HEK293 (cell line): Measurements from ENCODE around the gene C2orf72.

Experiments used
- CTCF ChIA-PET: fragments of 350-600 bp; formaldehyde crosslinking; extraction: SDS; loops from one replicate; lab custom pipeline; 2021; ENCODE audit warnings: antibody characterized with exemption; lab: Yijun Ruan, JAX
- POLR2A ChIA-PET: fragments of 300-600 bp; formaldehyde crosslinking; extraction: SDS; loops from one replicate; lab custom pipeline; 2020; ENCODE audit warnings: antibody characterized with exemption, inconsistent platforms; lab: Yijun Ruan, JAX
- H3K27ac ChIP-seq: fragments of 200-500 bp; sonication (Bioruptor generic); 2 replicates; pipeline ENCODE4 v1.5.1; 2014; ENCODE audit warnings: low read depth, low read length, control low read depth, inconsistent platforms; ENCODE audit errors: extremely low read depth
- H3K36me3 ChIP-seq, 2 experiments: fragments of 200-500 bp in 1 of 2; sonication (Bioruptor generic) in 1 of 2; 1 replicate in 1 of 2; 2 replicates in 1 of 2; pipeline ENCODE4 v1.5.1; 2014 to 2017; ENCODE audit warnings: inconsistent platforms in 2 of 2, low read length in 2 of 2; ENCODE audit not compliant: control insufficient read depth in 2 of 2, insufficient read depth in 1 of 2
- H3K4me1 ChIP-seq: fragments of 200-500 bp; sonication (Bioruptor generic); 2 replicates; pipeline ENCODE4 v1.5.1; 2014; ENCODE audit warnings: mild to moderate bottlenecking, low read length, inconsistent platforms; ENCODE audit not compliant: control insufficient read depth, insufficient read depth
- H3K4me3 ChIP-seq: 2 replicates; pipeline ENCODE4 v1.5.1; 2011; ENCODE audit warnings: low read depth, mild to moderate bottlenecking, control low read depth, low read length, moderate library complexity
- H3K9me3 ChIP-seq: fragments of 200-500 bp; sonication (Bioruptor generic); 2 replicates; pipeline ENCODE4 v1.5.1; 2014; ENCODE audit warnings: low read depth, low read length, inconsistent platforms; ENCODE audit not compliant: control insufficient read depth, insufficient read depth
- FEZF1 ChIP-seq: fragments of 450-650 bp; formaldehyde crosslinking; IDR thresholded peaks from 2 replicates; pipeline ENCODE4 v1.5.1; 2016; ENCODE audit warnings: missing biosample characterization, missing genetic modification characterization
- KLF17 ChIP-seq: fragments of 450-650 bp; formaldehyde crosslinking; IDR thresholded peaks from 2 replicates; pipeline ENCODE4 v1.5.1; 2016; ENCODE audit warnings: missing biosample characterization, missing genetic modification characterization
- MYNN ChIP-seq: fragments of 450-650 bp; formaldehyde crosslinking; IDR thresholded peaks from 2 replicates; pipeline ENCODE4 v1.5.1; 2016; ENCODE audit warnings: missing biosample characterization, missing genetic modification characterization, borderline replicate concordance
- SALL2 ChIP-seq: fragments of 450-650 bp; formaldehyde crosslinking; IDR thresholded peaks from 2 replicates; pipeline ENCODE4 v1.5.0; 2017; ENCODE audit warnings: missing biosample characterization, mild to moderate bottlenecking, missing genetic modification characterization, borderline replicate concordance
- SP3 ChIP-seq: fragments of 450-650 bp; formaldehyde crosslinking; IDR thresholded peaks from 2 replicates; pipeline ENCODE4 v1.5.1; 2016; ENCODE audit warnings: missing biosample characterization, missing genetic modification characterization
- YY2 ChIP-seq: fragments of 450-650 bp; formaldehyde crosslinking; IDR thresholded peaks from 2 replicates; pipeline ENCODE4 v1.5.1; 2016; ENCODE audit warnings: missing biosample characterization, missing genetic modification characterization
- ZBTB7A ChIP-seq: fragments of 450-650 bp; formaldehyde crosslinking; IDR thresholded peaks from 2 replicates; pipeline ENCODE4 v1.5.1; 2016; ENCODE audit warnings: low read depth, missing biosample characterization, missing genetic modification characterization
- ZFHX2 ChIP-seq: fragments of 450-650 bp; formaldehyde crosslinking; conservative IDR thresholded peaks from 2 replicates; pipeline ENCODE4 v1.5.1; 2016; ENCODE audit warnings: missing biosample characterization, missing genetic modification characterization
- ZNF140 ChIP-seq: fragments of 450-650 bp; formaldehyde crosslinking; IDR thresholded peaks from 2 replicates; pipeline ENCODE4 v1.5.1; 2016; ENCODE audit warnings: missing biosample characterization, missing genetic modification characterization
- ZNF157 ChIP-seq: fragments of 450-650 bp; formaldehyde crosslinking; IDR thresholded peaks from 2 replicates; pipeline ENCODE4 v1.5.1; 2016; ENCODE audit warnings: missing biosample characterization, missing genetic modification characterization
- ZNF202 ChIP-seq: fragments of 450-650 bp; formaldehyde crosslinking; IDR thresholded peaks from 2 replicates; pipeline ENCODE4 v1.5.1; 2016; ENCODE audit warnings: missing biosample characterization, missing genetic modification characterization, borderline replicate concordance
- ZNF221 ChIP-seq: fragments of 450-650 bp; formaldehyde crosslinking; IDR thresholded peaks from 2 replicates; pipeline ENCODE4 v1.5.1; 2017; ENCODE audit warnings: missing biosample characterization, missing genetic modification characterization, borderline replicate concordance
- ZNF239 ChIP-seq: fragments of 450-650 bp; formaldehyde crosslinking; IDR thresholded peaks from 2 replicates; pipeline ENCODE4 v1.5.1; 2016; ENCODE audit warnings: missing biosample characterization, missing genetic modification characterization
- ZNF354C ChIP-seq: fragments of 450-650 bp; formaldehyde crosslinking; IDR thresholded peaks from 2 replicates; pipeline ENCODE4 v1.5.1; 2016; ENCODE audit warnings: missing biosample characterization, missing genetic modification characterization, low read depth, borderline replicate concordance
- ZNF398 ChIP-seq: fragments of 450-650 bp; formaldehyde crosslinking; IDR thresholded peaks from 2 replicates; pipeline ENCODE4 v1.5.1; 2017; ENCODE audit warnings: missing biosample characterization, missing genetic modification characterization
- ZNF558 ChIP-seq: fragments of 450-650 bp; formaldehyde crosslinking; IDR thresholded peaks from 2 replicates; pipeline ENCODE4 v1.5.1; 2016; ENCODE audit warnings: missing biosample characterization, missing genetic modification characterization
- ZNF624 ChIP-seq: fragments of 450-650 bp; formaldehyde crosslinking; IDR thresholded peaks from 2 replicates; pipeline ENCODE4 v1.5.1; 2017; ENCODE audit warnings: missing biosample characterization, missing genetic modification characterization
- ZNF670 ChIP-seq: fragments of 450-650 bp; formaldehyde crosslinking; IDR thresholded peaks from 2 replicates; pipeline ENCODE4 v1.5.1; 2016; ENCODE audit warnings: missing biosample characterization, missing genetic modification characterization, low read depth
- ZNF701 ChIP-seq: fragments of 450-650 bp; formaldehyde crosslinking; IDR thresholded peaks from 2 replicates; pipeline ENCODE4 v1.5.1; 2016; ENCODE audit warnings: missing biosample characterization, missing genetic modification characterization
- ZNF707 ChIP-seq: fragments of 450-650 bp; formaldehyde crosslinking; IDR thresholded peaks from 2 replicates; pipeline ENCODE4 v1.5.1; 2016; ENCODE audit warnings: missing biosample characterization, missing genetic modification characterization
- TF ChIP-seq, protein P1 (sequence below): fragments of 450-650 bp; formaldehyde crosslinking; IDR thresholded peaks from 2 replicates; pipeline ENCODE4 v1.5.1; 2016; ENCODE audit warnings: missing biosample characterization, missing genetic modification characterization, low read depth

C2orf72 gene

GRCh38 chr2:231012463-231012862, 24.9 kb upstream of the C2orf72 start:
- ChIA-PET POLR2A (no interaction called here), CTCF (interaction anchor here (0.7 kb wide), 1 partner anchor 10 kb away, joined by 3 read pairs; no protein-coding TSS in a partner anchor)
- Histone ChIP-seq H3K27ac (no peak overlapping the region), H3K4me1 (no peaks in the 10 kb centered on the region; the same call in 1 of the 2 replicates), H3K9me3 (no peaks in the 10 kb centered on the region), H3K4me3 (no peak overlapping the region), H3K36me3 (no peaks in the 10 kb centered on the region)
- TF ChIP-seq ZNF558 (tag by site-specific recombination) (no peak), KLF17 (tag by site-specific recombination) (no peak), FEZF1 (tag by site-specific recombination) (no peak), SP3 (tag by site-specific recombination) (no peak), ZNF707 (tag by site-specific recombination) (no peak), ZBTB7A (tag by site-specific recombination) (no peak), ZNF398 (tag by site-specific recombination) (no peak), SALL2 (tag by site-specific recombination) (no peak), ZNF624 (tag by site-specific recombination) (no peak), ZNF221 (no peak), ZNF239 (tag by site-specific recombination) (no peak), ZFHX2 (tag by site-specific recombination) (no peak), ZNF701 (tag by site-specific recombination) (no peak), ZNF670 (tag by site-specific recombination) (no peak), MYNN (tag by site-specific recombination) (no peak)

GRCh38 chr2:231013820-231014219, 23.5 kb upstream of the C2orf72 start:
- CTCF ChIA-PET = interaction anchor here (0.6 to 0.8 kb wide), 2 partner anchors 63 to 165 kb away, joined by 3 read pairs; no protein-coding TSS in a partner anchor

More at GRCh38 chr2:231013820-231014219, 23.5 kb upstream of the C2orf72 start:
- no peaks in the 10 kb centered on the region for H3K36me3 ChIP-seq
- no peak overlapping the region for H3K27ac ChIP-seq
- TF ChIP-seq YY2 (tag by site-specific recombination) (no peak), ZNF202 (tag by site-specific recombination) (no peak), KLF17 (tag by site-specific recombination) (no peak), ZNF354C (no peak), ZNF157 (tag by site-specific recombination) (no peak), ZNF140 (tag by site-specific recombination) (no peak)
- TF ChIP-seq, protein P1, sequence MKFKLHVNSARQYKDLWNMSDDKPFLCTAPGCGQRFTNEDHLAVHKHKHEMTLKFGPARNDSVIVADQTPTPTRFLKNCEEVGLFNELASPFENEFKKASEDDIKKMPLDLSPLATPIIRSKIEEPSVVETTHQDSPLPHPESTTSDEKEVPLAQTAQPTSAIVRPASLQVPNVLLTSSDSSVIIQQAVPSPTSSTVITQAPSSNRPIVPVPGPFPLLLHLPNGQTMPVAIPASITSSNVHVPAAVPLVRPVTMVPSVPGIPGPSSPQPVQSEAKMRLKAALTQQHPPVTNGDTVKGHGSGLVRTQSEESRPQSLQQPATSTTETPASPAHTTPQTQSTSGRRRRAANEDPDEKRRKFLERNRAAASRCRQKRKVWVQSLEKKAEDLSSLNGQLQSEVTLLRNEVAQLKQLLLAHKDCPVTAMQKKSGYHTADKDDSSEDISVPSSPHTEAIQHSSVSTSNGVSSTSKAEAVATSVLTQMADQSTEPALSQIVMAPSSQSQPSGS = no peak
- POLR2A ChIA-PET = no interaction called here
- no peaks in the 10 kb centered on the region for H3K9me3 ChIP-seq
- H3K4me3 ChIP-seq = no peak overlapping the region
- no peaks in the 10 kb centered on the region; the same call in 1 of the 2 replicates for H3K4me1 ChIP-seq
